CD4-positive, alpha-beta T cell treated with Interferon gamma for 1 hour (primary cell): ENCODE measurements around the gene ORAI1.
A peak's percentile ranks its signal among the peaks of the same experiment; 100 is the strongest.
"Not testable (repeated sequence)": the region's sequence is repeated elsewhere in the genome, so short reads cannot be mapped to it uniquely, and the experiment has no call there.

Source experiments
- DNase-seq: peaks from one replicate; pipeline ENCODE4 v3.0.0-alpha.2; 2020

The ORAI1 gene

DNA sequence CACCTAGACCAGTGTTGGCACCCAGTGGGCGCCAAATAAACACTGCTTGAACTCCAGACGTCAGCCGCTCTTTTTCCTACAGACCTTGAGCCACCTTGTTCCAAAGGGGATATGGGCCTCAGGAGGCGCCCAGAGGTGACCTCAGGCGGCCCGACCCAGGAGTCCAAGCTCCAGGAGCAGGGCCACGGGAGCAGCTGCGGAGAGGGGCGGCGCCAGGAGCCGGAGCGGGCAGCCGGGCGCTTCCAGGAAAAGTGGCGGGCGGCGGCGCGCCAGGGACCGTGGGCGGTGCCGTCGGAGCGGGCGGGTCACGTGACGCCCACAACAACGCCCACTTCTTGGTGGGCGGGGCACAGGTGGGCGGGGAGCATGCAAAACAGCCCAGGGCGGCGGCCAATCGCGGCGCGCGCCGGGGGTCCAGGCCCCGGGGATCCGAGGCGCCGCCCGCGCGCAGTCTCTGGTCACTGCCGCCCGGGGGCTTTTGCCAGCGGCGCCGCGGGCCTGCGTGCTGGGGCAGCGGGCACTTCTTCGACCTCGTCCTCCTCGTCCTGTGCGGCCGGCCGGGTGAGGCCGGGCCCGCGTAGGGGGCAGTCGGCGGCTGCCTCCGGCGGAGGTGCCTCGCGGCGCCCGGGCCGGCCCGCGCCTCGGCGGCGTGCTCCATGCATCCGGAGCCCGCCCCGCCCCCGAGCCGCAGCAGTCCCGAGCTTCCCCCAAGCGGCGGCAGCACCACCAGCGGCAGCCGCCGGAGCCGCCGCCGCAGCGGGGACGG lies at the start of gene ORAI1:
Gene ORAI1, plus strand, starts transcription at position 444 of the 766 bp plus-strand sequence.
- peak; percentile 92 for DNase-seq

DNA sequence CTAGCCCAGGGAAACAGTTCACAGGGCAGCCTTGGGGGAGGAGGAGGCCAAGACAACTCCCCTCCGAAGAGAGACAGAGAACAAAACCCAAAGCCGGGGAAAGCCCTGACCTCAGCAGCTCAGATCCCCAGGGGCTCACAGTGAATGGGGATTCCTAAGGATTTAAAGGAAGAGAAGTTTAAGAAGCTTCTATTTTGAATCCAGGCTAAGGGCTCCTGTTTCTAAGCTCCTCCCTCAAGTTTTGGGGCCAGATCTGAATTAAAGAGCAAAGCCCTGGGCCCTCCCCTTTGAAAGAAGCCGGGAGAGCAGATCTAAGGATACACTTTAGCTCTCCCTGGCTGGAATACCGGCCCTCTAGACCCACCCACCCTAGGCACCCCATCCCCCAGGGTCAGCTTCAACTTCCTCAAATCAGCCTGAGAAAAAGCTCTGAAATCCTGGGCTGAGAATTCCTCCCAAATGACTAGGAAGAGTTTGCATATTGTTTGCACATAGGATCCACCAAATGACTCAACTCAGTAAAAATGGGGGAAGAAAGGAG lies 49.4 kb upstream of the ORAI1 start:
- no peak for DNase-seq

DNA sequence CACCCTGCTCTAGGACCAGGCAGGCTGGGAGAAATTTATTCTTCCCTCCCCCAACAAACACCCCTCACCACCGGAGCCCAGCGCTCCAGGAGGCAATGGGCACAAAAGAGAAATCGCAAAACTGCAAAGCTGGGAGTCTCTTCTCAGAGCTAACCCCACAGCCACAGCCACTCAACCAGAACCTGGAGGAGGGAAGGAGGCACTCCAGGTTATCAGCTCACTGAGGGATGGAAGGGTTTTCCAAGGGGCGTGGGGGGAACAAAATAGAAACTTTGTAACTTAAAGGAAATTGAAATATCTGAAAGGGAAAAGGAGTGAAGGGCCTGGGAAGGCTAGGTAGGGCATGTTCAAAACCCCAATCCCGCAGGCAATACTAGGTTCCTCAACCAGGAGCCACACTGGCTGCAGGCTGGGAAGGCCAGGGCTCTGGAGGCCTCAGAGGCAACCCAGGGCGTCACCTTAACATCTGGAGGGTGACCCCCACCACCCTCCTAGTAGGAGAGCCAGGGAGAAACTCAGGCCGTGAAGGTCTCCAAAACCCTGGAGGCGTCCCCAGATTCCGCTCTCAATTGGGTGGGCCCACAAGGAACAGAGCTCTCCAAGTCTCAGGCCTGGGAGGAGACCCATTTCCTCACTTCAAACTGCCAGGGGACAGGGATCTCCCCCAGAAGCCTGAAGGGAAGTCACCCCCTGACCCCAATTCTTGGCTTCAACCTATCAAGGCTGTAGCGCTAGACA lies 48.7 kb upstream of the ORAI1 start:
- DNase-seq: no peak

DNA sequence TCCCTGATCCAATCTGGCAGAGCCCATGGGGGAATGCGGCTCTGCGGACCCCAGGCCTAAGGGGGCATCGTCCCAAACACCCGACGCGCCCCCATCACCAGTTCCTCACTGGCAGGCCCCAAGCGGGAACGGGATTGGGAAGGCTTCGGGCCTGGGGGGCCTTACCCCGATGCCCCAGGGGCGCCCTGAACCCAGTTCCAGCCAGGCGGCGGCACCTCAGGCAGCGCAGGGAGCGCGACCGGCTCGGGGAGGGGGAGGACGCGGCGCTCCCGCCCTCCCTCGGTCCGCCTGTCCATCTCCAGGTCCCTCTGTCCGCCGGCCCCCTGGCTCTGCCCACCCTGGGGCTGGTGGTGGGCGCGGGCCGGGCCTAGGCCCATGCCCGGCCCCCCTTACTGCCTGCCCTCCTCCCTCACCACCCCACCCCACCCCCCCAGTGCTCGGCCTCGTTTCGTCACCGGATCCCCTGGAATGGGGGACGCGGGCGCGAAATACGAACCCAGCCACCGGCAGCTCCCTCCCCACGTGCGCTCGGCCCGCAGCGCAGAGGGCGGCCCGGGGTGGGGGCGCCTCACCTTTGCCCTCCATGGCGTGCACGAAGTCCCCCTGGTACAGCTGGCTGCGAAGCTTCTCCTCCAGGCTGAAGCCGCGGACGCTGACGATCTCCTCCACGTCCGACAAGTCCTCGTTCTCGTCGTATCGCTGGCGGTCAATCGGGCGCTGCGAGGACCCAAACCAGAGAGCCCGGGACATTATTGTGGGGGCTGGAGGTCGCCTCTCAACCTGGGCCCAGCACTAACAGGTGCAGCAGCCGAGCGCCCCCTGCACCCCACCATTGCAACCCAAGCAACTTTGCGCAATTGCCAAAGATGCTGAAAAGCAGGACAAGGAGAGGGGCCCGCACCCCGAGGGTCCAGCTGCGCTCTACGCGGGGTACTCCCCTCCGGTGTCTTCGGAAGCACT lies 47.8 kb upstream of the ORAI1 start:
- peak; percentile 27 for DNase-seq

DNA sequence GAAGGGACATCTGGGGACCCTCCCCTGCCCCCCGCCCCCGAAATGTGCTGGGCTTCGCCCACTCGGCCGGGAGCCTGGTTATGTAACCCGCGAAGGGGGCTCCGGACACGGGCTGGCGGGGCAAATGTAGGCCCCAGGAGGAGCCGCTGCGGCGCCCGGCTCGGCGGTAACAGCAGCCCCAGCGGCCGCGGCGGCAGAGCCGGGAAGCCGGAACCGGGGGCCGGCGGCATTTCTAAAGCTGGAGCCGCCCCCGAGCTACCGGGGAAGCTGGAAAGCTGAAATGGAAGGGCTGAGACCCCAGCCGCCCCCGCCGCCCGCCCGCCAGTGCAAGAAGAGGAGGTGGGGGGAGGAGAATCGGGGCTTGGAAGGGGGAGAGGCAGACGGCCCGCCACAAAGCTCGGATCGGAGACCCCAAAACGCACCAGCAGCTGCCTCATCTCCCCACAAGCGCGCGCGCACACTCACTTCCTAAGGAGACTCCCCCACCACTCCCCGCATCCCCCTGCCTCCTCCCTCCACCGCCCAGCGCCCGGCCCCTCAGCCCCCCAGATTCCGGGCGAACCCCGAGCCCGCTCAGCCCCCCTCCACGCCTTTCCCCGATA lies 47.0 kb upstream of the ORAI1 start:
- peak; percentile 27 for DNase-seq

DNA sequence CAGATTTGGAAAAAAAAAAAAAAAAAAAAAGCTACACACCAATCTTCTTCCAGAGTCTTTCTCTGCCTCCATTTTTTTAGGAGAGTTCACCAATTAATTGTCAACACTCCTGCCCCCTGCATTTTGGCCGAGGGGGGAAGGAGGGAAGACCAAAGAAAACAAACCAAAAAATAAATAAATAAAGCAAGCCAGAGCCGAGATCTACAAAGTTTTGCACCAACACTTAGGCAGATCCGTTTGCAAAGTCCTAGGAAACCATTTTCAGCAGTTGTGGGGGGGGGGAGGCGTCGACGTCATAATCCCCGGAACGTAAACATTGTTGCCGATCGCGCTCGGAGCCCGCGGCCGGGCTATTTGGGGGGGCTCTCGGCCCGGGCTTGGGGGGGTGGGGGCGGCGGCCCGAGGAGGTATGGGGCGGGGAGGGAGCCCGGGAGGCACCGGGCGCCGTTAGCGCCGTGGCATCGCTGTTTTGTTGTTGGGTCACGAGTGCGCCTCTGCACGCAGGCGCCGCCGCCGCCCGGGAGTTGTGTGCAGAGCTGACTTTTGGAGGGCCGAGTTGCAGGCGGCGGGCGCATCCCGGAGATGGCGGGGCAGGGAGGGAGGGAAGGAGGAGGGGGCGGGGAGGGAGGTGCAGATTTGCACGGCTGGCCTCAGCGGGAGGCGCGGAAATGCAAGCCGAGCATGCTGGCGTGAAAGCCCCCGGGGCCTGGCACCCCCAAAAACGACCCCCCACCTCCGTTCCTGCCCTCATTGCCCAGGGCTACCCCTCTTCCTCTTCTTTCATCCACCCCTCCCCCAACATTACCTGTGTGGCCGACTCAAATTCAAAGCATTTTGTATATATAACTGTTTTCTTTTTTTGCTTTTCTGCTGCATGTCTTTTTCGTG lies 46.1 kb upstream of the ORAI1 start:
- DNase-seq: peak; percentile 71

DNA sequence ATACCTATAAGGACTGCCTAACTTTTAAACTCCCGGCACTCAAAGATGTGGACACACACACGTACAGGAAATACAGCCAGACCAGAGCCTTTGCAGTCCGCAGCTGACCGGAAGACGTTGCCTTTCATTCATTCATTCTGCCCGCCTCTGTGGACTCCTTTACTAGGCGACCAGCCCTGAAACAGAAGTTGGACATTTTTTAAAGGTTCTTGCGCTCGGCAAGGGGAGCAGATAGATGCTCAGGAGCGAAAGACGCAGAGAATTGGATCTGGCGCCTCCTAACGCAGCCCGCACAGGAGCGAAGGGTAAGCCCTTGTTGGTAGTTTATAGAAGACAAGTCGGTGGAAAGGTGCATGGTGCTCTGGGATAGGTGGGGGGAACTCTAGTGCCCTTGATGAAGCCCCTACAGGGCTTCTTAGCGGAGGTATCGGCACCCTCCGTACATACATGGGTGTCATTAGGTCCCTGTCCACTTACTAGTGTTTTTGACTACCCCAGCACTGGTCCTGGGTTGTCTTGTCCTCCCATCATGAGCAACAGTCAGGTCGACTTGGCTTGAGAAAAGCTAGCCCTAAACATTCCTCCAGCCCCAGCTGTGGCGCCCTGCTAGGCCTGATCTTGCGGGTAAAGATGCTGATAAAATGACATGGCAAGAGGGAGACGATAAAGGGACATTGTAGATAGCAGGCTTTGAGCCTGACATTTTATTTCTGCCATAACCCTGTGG lies 45.2 kb upstream of the ORAI1 start, which contains the start of gene KDM2B:
Gene KDM2B, minus strand, starts transcription at position 65 of the 727 bp plus-strand sequence. CDS start 112 bp downstream, outside the sequence.
- no peak for DNase-seq

GRCh38 chr12:121581686-121582429 lies 44.5 kb upstream of the ORAI1 start:
- no peak for DNase-seq

GRCh38 chr12:121582583-121583333 lies 43.6 kb upstream of the ORAI1 start:
- no peak for DNase-seq

DNA sequence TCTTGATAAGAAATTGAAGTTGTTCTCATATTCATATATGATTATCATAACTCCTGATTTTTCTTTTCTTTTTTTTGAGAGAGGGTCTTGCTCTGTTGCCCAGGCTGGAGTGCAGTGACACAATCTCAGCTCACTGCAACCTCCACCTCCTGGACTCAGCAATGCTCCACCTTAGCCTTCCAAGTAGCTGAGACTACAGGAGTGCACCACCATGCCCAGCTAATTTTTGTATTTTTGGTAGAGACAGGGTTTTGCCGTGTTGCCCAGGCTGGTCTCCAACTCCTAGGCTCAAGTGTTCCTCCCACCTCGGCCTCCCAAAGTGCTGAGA lies 43.0 kb upstream of the ORAI1 start:
- not testable (repeated sequence) for DNase-seq

- not testable (repeated sequence) for DNase-seq
Observed at GRCh38 chr12:121584885-121585284, 41.4 kb upstream of the ORAI1 start.

GRCh38 chr12:121590476-121591143 lies 35.7 kb upstream of the ORAI1 start:
- DNase-seq: peak; percentile 69

DNA sequence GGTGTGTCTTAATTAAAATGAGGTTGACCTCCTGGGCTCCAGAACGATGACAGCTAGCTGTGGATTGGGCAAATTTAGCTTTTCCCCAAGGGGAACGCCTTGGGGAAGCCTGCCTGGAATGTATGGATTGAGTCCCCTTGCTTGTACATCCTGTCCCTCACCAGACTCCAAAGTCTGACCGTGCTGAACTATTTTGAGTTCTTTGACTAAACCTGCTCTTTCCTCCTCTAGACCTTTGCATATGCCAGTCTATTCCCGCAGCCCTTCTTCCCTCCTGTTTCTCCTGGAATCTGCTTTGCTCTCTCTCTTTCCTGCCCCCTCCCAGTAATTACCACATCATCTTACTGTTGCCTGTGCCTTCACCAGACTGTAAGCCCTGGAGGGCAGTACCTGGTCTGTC lies 34.0 kb upstream of the ORAI1 start:
- DNase-seq: no peak

DNA sequence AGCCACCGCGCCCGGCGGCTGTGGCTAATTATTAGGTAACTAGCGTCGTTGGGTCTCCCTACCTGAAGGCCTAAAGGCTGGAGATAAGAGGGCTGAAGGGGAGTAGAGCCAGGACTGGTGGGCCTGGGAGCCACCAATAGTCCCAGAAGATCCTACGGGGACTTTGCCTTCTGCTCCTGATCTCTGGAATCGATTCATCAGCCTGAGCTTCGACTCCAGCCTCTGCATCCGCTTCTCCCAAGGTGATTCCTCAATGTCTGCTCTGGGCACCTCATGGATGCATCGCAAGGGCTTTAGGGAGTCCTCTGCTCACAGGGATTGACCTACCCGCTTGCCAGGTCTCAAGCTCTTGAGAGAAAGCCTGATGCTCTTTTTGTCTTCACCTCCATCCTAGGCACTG lies 30.8 kb upstream of the ORAI1 start:
- no peak for DNase-seq

- no peak for DNase-seq
Observed at GRCh38 chr12:121596526-121596925, 29.8 kb upstream of the ORAI1 start.

GRCh38 chr12:121600702-121601336 lies 25.5 kb upstream of the ORAI1 start:
- no peak for DNase-seq

DNA sequence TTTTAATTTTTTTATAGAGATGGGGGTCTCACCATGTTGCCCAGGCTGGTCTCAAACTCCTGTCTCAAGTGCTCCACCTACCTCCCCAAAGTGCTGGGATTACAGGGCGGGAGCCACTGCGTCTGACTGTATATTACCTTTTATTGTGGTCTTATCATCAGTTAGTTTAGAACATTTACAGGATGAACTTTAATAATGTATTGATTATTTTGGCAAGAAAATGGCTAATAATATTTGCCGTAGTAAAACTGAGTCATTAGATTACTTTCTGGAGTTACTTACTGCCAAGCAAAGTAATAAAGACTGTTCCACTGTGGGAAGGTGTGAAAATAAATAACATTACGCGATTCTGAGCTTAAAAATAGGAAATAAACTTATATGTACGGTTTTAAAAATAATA lies 23.6 kb upstream of the ORAI1 start:
- no peak for DNase-seq

DNA sequence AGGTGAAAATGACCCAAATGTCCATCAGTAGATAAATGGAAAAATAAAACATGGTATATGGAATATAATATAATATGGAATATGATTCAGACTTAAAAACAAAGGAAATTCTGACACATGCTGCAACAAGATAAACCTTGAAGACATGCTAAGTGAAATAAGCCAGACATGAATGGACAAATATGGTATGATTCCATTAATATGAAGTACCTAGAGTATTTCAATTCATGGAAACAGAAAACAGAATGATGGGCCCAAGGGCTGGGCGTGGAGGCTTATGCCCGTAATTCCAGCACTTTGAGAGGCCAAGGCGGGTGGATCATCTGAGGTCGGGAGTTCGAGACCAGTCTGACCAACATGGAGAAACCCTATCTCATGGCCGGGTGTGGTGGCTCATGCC lies 22.7 kb upstream of the ORAI1 start:
- no peak for DNase-seq
